NCI-H146 treated with DMSO at 0.1 percent for 48 hours (cell line): Measurements from ENCODE around the gene RNF32.

Experiments used
- DNase-seq: peaks from one replicate; lab custom pipeline; 2025; ENCODE audit not compliant: unreplicated experiment; lab: John Stamatoyannopoulos, UW

The RNF32 gene

DNA sequence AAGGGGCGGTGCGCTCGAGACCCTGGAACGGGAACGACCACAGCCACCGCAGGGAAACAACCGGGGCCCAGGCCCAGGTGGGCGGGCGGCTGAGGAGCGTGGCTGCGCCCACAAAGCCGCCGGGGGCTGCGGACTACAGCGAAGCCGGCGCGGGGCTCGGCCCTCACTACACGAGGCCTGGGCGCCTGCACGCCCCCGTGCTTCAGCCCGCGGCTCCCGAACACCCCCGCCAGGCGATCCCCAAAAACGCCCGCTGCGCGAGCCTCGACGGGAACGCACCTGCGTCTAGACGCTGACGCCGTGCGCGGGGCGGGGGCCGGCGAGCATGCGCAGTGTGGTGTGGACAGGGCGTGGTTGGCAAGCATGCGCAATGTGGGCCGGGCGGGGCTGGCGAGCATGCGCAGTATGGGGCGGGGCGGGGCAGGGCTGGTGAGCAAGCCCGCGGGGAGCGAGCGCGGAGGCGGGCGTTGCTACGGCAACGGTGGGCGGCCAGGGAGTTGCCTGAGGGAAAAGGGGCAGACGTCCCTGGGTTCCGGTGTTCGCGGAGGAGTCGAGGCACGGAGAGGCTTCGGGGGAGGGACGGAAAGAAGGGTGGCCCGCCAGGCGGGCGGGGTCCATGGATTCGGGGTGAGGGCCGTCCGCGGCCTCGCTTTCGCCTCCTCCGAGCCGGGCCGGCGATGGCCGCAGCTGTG lies at the start of gene RNF32:
Gene RNF32 (plus strand): TSS at position 518 of the 692 bp plus-strand sequence. CDS start 3,104 bp downstream, outside the sequence.
- peak; percentile 69 for DNase-seq

- DNase-seq, result no peak
Measured at GRCh38 chr7:156592155-156592884, 48.3 kb upstream of the RNF32 start.

DNA sequence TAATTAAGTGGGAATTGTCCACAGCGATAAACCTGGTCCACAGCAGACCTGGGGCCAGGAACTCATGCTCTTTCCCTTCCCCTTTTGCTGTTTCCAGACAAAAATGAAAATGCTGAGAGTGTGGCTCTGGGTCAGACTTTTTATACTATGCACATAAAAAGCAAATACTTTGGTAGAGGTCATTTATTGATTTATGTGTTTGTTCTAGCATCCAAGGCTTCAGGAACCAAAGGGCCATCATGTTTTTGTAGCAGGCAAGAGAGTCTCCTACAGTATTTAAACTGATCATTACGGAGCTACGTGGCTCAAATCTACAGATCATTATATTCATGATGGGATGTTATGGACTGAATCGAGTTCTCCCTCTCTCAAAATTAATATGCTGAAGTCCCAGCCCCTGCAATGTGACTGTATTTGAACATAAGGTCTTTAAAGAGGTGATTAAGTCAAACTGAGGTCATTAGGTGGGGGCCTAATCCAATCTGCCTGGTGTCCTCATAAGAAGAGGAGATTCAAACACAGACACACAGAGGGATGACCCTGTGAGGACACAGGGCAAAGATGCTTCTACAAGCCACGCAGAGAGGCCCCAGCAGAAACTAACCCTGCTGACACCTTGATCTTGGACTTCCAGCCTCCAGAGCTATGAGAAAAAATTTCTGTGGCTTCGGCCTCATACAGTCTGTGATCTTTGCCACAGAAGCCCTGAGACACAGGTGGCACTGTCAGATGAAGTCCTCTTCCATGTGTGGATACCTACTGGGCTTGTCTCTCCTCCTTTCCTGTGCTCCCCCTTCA lies 46.1 kb upstream of the RNF32 start:
- DNase-seq, result no peak

- no peak for DNase-seq
Measured at GRCh38 chr7:156600496-156600895, 40.1 kb upstream of the RNF32 start.

GRCh38 chr7:156602283-156602682 lies 38.3 kb upstream of the RNF32 start:
- no peak for DNase-seq

GRCh38 chr7:156603011-156603410 lies 37.6 kb upstream of the RNF32 start:
- no peak for DNase-seq

DNA sequence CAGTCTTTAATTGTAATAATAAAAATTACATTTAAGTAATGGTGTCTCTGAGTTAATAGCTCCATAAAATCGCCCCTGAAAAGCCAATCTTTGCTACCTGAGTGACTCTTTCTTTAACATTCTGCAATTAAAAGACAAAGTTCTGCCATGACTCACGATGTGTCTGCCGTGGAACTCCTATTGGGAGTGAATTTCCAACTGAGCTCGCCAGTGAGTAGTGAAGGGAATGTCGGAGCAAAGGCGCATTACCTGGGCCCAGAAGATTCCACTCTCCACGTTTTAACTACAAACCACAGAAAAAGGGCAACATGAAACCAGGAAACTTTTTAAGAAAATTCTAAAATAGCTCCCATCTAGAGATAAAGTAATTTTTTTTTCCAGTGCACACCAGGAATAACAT lies 36.9 kb upstream of the RNF32 start:
- DNase-seq, result no peak

DNA sequence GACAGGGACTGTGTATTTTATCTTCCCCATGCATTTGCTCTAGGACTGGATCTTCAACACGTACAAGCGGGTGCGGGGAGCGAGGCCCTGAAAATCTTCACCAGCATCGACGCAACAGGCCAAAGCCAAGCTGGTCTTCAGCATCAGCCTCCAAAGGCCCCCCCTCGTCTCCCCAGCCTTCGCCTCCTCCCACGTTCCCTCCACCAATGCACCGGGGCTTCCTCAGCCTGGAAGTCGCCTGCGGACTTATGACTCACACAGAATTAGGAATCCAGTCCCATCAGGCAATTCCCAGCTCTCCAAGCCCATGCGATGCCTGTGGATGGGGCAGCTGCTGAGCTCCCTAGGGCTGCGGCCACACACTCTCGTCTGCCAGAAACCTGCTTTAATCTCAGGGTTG lies 36.3 kb upstream of the RNF32 start:
- DNase-seq, result no peak

DNA sequence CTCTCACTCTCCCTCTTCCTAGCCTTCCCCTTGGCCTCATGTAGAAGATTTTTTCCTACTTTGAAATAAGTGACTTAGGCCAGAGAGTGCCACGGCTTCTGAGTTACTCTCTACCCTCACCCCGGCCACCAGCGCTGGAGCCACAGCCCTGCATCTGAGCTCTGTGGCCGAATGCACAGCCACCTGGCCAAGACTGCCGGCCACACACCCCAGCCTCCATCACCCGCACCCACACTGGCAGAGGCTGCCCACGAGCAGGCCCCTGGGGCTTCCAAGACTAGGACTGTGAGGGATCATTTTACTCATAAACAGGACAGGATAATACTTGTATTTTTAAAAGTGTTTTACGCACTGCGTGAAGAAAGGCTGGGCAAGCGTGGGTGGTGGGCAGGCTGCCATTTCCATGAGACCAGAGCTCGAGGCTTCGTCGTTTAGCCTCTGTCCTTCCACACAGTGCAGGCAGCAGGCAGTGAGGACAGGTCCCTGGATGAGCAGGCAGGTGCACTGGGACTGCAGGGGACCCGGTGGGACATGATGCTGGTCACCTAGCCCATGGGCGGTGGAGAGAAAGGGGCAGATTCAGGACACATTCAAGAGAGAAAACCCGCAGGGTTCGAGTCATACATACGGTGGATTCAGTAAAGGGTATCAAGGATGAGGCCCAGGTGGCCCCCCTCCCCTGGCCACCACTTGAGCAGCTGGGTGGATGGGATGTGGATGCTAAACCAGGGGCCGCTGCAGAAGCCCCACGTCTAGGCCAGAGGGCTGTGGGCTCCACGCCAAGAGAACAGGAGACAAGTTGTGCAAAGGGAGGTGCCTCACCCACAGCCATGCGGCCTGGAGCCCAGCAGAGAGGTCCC lies 35.5 kb upstream of the RNF32 start:
- no peak for DNase-seq

DNA sequence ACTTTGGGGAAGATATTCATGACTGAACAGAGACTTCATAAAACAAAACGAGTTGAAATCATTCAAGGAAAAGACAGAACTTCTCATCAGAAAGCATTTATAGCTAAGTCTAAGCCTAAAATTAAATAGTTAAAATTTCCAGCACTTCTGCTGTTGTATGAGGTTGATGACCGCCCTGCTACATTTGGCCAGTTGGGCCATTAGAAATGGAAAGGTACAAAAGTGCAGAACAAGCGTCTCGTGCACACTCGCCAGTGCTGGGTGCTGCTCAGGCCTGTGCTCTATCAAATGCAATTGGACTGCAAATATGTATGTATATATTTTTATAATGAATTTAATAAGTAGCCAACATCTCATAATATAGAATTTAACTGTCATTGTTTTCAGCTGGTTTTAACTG lies 34.4 kb upstream of the RNF32 start:
- DNase-seq, result no peak

GRCh38 chr7:156606691-156607331 lies 33.8 kb upstream of the RNF32 start:
- DNase-seq, result no peak

- no peak for DNase-seq
Measured at GRCh38 chr7:156607332-156608172, 33.0 kb upstream of the RNF32 start.

- DNase-seq, result no peak
Measured at GRCh38 chr7:156608173-156608478, 32.4 kb upstream of the RNF32 start.

- DNase-seq, result no peak
Measured at GRCh38 chr7:156609010-156609877, 31.3 kb upstream of the RNF32 start.

DNA sequence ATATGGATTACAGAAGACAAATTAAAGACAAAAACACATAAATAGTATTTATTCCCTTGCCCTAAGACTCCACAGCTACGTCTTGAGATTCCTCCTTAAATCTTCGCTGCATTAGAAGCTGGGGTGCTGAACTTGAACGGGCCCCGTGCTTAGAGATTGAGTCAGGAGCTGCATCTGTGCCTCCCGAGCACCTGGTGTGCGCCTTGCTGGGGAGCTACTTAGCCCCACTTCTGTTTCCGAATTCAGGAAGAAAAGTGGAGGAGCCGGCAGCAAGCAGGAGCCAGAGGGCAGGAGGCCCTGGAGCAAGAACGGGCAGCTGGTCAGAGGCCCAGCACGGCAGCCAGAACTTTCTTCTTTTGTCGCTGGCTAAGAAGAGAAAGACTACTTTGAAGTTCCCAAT lies 30.4 kb upstream of the RNF32 start:
- DNase-seq, result no peak

- DNase-seq, result no peak
Measured at GRCh38 chr7:156610601-156611000, 30.0 kb upstream of the RNF32 start.

- DNase-seq, result no peak
Measured at GRCh38 chr7:156611014-156612010, 29.3 kb upstream of the RNF32 start.

- no peak for DNase-seq
Measured at GRCh38 chr7:156612930-156613329, 27.6 kb upstream of the RNF32 start.
